ENCODE results near the gene GOLGA1. TPM values are rescaled to one million over a fixed set of nuclear protein-coding genes. Genes with fewer than 3 reads are reported as not detected.

Gene GOLGA1
- total and polyA plus RNA-seq, 2 of the 13 experiments (the other 11 are each of a cell fraction or from before 2014, with no cell fraction given), result 12.7 to 15.9 TPM

- 97% methylated on average over 23 of the region's 24 CpGs for WGBS (ENCODE audit: low lambda C conversion rate)
- in situ Hi-C loops (cut with HindIII; ENCODE audit: extremely low pct_ligation_motif_present, low pct_unique_long_range_greater_than_20kb), result no loop called here
- DNase-seq (ENCODE audit: low spot score) (no peak), ATAC-seq (no peak), FAIRE-seq (no peak)
- CTCF ChIA-PET (ENCODE audit: low intra/inter-chr PET ratio, low total read pairs), result no interaction called here
- intact Hi-C loops (cut with micrococcal nuclease; ENCODE audit: unreplicated experiment), result no loop called here
- peaks cover 17 to 37% of the 10 kb centered on the region in 2 experiments for H3K36me3 ChIP-seq (replicated peaks in 1 of 2; ENCODE audit: control insufficient read depth in 1 of 2, insufficient read depth in 2 of 2, low read length in 2 of 2)
- peaks cover 29% of the 10 kb centered on the region for H3K79me2 ChIP-seq (ENCODE audit: insufficient read depth, low read length)
- peaks cover 43% of the 10 kb centered on the region for H4K20me1 ChIP-seq (ENCODE audit: insufficient read depth, low read length)
- no peak overlapping the region for H3K4me3 ChIP-seq (replicated peaks in 1 of 3; ENCODE audit: insufficient read depth in 1 of 3, low read depth in 2 of 3, low read length in 3 of 3)
- H3K9me3 ChIP-seq (ENCODE audit: low read length), result no peaks in the 10 kb centered on the region
- H3K27me3 ChIP-seq (ENCODE audit: control insufficient read depth in 1 of 2, insufficient read depth in 2 of 2, low read length in 2 of 2), result no peaks in the 10 kb centered on the region; a peak in 2 of 5 replicates
- no TSS peak for BruUV-seq (replicated peaks)
- H3K9ac ChIP-seq (ENCODE audit: insufficient read depth, low read depth, low read length), result no peak overlapping the region
- H2AFZ ChIP-seq (ENCODE audit: low read length), result no peak overlapping the region
- no peak overlapping the region for H3K4me2 ChIP-seq (ENCODE audit: low read depth, low read length)
- H3K27ac ChIP-seq (ENCODE audit: extremely low read length, insufficient read depth, low read length), result no peak overlapping the region
- POLR2A ChIA-PET, result interaction anchor here (1.1 to 4.2 kb wide), 3 partner anchors 9 to 87 kb away, joined by 3 to 39 read pairs (median 4); partner anchors contain the start of gene NR6A1
- H3K4me1 ChIP-seq (ENCODE audit: insufficient read depth, low read length), result peaks cover 41% of the 10 kb centered on the region
- TF ChIP-seq NAIF1 (CRISPR knock-in tag; IDR thresholded peaks at IDR 0.05; ENCODE audit: borderline replicate concordance) (no peak), THAP11 (CRISPR knock-in tag; IDR thresholded peaks at IDR 0.05) (no peak), MEIS2 (CRISPR knock-in tag; IDR thresholded peaks at IDR 0.05) (no peak), SMARCC2 (IDR thresholded peaks at IDR 0.05) (no peak), POLR2AphosphoS5 (IDR thresholded peaks at IDR 0.05; ENCODE audit: low read depth, low read length) (no peak), RBFOX2 (IDR thresholded peaks at IDR 0.05; ENCODE audit: low read depth, low read length) (0 out of 2 replicates have a peak, but pooled peaks have one; percentile 41), CBX2 (IDR thresholded peaks at IDR 0.05; ENCODE audit: low read depth, low read length) (no peak), CBX2 (CRISPR knock-in tag; IDR thresholded peaks at IDR 0.05; ENCODE audit: low read depth) (no peak), POLR2G (IDR thresholded peaks at IDR 0.05; ENCODE audit: low read depth, low read length) (peak; percentile 26; the same call in 1 of the 2 replicates), SAFB2 (CRISPR knock-in tag; IDR thresholded peaks at IDR 0.05; ENCODE audit: borderline replicate concordance, low read depth) (peak; percentile 12; the same call in 1 of the 2 replicates), AGO2 (optimal IDR thresholded peaks at IDR 0.05; ENCODE audit: low read depth, low read length) (peak; percentile 84), NRL (CRISPR knock-in tag; IDR thresholded peaks at IDR 0.05; ENCODE audit: borderline replicate concordance) (0 out of 2 replicates have a peak, but pooled peaks have one; percentile 45), ZBTB44 (CRISPR knock-in tag; IDR thresholded peaks at IDR 0.05) (no peak), ADNP (CRISPR knock-in tag; IDR thresholded peaks at IDR 0.05) (no peak), RBM22 (optimal IDR thresholded peaks at IDR 0.05; ENCODE audit: low read length) (peak; percentile 42), KDM4B (CRISPR knock-in tag; IDR thresholded peaks at IDR 0.05) (no peak), CERS6 (CRISPR knock-in tag; IDR thresholded peaks at IDR 0.05) (no peak), ZEB1 (IDR thresholded peaks at IDR 0.05; ENCODE audit: insufficient replicate concordance, low read depth) (no peak), RELA (CRISPR knock-in tag; IDR thresholded peaks at IDR 0.05) (no peak)
- TF ChIP-seq, protein P1, sequence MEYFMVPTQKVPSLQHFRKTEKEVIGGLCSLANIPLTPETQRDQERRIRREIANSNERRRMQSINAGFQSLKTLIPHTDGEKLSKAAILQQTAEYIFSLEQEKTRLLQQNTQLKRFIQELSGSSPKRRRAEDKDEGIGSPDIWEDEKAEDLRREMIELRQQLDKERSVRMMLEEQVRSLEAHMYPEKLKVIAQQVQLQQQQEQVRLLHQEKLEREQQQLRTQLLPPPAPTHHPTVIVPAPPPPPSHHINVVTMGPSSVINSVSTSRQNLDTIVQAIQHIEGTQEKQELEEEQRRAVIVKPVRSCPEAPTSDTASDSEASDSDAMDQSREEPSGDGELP (IDR thresholded peaks at IDR 0.05; ENCODE audit: borderline replicate concordance, low read depth), result no peak
- TF ChIP-seq, protein P2, sequence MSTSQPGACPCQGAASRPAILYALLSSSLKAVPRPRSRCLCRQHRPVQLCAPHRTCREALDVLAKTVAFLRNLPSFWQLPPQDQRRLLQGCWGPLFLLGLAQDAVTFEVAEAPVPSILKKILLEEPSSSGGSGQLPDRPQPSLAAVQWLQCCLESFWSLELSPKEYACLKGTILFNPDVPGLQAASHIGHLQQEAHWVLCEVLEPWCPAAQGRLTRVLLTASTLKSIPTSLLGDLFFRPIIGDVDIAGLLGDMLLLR (CRISPR knock-in tag; IDR thresholded peaks at IDR 0.05), result no peak
These were observed 83.2 kb downstream of the GOLGA1 start for GRCh38 chr9:124857533-124858162.

All from HepG2 (cell line).